Measurements from ENCODE around the gene GFOD2.

GFOD2 gene

DNA sequence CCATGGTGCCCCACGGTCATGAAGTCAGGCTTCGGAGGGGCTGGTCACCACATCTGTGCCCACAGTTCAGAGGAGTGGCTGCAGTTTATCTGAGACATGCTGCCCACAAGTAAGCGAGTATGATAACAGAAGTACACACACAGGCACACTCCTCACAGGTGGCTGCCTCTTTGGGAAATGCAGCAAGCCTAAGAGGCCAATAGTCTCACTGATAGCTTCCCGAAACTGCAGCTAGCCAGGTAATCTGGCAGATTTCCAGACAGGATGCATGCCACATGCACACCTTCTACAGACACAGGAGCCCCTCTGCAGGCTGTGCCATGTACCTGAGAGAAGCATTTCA lies 12.6 kb upstream of the GFOD2 start:
- DNase-seq = no peak

DNA sequence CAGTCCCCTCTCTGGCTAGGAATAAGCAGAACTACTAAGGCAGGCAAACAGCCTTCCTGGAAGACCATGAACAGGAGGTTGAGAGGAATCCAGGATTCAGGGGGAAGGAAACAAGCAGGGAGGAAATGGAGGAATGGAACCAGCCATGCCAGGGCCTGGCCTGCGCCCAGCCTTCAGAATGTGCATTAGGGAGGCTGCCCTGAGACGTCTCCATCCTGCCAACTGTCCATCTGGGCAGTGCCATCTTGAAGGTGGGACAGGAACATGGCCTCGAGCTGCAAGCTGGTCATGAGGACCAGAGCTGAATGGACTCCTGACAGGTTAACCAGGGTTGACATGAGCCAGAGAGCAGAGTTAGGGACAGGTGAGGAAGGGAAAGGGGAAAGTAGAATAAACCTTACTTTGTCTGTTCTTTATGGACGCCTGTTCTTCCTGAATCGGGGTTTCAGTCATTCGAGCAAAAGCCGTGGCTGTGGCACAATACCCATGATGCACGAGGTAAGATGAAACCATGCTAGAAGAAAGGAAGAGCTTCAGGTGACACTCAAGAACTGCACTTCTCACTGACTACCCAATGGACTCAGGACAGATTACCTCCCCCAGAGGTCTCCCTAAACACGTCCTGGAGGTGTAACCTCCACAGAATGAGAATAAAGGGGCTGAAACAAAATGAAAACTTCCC lies 12.1 kb upstream of the GFOD2 start:
- DNase-seq = no peak

DNA sequence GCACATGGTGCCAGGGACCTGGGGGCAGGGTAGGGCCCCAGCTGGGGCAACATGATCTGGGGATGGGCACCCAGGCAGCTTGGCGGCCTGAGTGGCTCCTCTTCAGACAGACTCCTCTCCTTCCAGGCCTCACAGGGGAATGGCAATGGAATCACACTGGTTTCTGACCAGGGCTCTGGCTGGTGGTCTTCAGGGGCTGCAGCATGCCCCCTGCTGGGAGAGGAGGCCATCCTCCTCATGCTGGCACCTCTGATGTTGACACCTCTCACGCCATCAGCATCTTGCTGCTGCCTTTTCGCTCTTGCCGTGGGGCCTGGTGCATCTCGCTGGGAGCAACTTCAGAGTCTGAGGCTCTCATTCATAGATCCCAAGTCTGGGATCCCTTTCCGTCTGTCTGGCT lies 11.2 kb upstream of the GFOD2 start:
- DNase-seq = no peak

DNA sequence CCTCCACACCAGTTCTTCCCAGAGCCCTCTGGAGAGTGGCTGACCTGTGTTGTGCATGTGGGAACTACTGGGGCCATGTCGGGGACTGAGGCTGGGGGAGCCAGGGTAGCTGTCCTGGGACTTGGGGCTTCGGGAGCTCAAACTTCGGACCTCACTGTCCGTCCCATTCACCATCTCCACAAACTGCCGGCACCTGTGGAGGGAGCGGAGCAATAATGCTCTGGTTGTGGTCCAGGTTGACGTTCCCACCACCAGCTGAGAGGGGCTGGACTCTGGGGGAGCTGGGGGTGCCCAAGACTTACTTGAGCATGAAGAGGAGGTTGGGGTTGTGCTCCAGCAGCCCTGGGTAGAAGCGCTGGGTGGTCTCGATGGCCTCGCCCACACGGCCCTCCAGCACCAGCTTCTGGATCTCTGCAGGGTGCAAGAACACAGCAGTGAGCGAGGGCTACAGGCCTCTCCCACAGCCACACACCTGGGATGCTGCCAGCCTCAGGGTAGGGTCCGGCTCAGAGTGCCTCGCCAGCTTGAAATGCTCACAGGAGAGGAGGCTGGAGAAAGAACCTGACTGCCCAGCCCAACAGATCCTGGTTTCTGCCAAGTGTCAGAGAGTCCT lies 10.6 kb upstream of the GFOD2 start:
- DNase-seq = no peak

DNA sequence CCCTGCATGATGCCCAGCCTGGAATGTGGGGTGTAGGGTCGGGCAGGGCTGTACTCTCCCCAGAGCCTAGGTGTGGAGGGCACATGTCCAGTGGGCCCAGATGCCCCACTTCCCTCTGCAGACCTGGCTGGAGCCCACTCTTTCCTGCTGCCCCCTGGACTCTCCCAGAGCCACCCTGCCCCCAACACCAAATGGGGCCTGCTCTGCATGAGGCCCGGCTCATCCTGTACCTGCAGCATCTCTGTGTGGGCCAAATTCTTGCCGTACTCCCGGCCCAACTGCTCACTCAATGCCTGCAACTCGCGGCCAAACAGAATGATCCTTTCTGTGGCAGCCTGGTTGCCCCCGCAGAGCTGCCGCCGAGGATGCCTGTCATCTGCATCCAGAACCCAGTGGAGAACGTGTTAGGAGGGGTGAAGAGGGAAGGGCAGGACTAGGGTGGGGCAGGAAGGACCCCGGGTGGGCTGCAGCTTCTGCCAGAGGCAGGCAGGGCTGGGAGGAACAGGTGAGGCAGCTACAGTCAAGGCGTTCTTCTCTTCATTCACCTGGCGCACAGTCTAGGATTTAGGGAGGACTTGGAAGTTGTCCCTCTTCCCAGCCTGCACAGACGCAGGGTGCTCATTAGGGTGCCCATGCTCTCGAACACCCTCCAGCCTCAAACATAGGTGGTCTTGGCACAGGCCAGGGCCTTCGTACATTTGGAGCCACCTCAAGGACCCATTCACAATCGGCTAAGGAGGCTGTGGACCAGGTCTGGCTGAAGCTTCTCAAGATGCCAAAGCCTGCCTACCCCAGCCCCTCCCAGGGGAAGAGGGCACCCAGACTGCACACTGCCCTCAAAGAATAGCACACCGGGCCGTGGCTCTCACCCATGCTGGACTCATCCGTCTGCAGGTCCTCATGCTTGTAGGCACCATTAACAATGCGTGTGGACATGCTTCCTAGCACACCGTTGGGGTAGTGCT lies 8.7 kb upstream of the GFOD2 start:
- no peak for DNase-seq

DNA sequence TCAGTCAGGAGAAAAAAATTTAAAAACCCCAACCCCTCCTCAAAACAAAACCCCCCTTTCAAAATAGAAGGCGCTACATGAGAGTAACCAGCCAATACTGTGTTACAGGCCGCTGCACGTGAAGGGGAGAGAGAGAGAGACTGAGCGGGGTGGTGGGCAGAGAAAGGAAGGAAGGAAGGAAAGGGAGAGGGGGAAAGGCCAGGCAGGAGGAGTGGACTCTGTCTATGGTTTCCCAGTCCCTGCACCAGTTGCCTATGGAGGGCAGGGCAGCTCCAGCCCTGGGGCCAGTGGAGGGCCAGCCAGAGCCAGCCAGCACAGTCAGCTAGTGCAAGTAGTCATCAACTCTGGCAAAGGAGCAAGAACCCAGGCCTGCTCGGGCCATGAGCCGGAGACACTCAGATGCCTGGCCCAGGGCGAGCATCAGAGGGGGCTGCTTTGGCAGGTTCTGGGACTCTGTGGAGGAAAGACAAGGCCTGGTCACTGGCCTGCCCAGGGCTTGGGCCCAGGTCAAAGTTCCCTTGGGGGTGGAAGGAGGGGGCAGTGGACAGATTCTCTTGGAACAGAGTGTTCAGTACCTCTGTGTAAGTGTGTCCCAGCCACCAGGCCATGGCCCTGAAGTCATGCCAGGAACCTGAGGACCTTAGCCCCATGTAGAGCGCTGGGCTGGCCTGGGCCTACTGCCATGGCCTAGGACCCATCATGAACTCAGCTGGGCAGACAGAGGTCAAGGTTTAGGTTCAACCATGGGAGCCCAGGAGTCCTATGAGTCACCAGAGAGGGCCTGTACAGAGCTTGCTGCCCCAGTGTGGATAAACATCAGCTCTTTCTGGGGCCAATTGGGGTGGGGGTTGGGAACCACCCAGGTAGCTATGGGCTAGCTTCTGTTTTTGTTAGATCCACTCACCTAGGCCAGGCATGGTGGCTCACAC lies 7.3 kb upstream of the GFOD2 start:
- DNase-seq = no peak

DNA sequence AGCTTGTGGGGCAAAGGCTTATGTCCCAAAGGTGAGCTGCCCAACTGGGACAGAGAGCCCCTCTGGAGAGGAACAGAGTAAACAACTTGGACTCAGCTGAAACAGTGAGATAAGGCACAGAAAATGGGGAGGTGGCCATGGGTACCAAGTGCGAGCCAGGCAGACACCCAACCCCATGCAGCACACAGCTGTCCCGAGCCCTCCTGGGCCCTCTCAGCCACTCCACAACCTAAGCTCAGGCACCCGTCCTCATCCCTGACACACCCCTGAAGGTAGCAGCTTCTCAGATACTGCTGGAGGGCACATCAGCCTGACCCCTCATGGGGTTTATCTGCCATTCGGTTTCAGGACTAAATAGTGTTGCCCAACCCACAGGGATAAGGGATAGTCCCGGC lies 4.8 kb upstream of the GFOD2 start:
- DNase-seq = no peak

DNA sequence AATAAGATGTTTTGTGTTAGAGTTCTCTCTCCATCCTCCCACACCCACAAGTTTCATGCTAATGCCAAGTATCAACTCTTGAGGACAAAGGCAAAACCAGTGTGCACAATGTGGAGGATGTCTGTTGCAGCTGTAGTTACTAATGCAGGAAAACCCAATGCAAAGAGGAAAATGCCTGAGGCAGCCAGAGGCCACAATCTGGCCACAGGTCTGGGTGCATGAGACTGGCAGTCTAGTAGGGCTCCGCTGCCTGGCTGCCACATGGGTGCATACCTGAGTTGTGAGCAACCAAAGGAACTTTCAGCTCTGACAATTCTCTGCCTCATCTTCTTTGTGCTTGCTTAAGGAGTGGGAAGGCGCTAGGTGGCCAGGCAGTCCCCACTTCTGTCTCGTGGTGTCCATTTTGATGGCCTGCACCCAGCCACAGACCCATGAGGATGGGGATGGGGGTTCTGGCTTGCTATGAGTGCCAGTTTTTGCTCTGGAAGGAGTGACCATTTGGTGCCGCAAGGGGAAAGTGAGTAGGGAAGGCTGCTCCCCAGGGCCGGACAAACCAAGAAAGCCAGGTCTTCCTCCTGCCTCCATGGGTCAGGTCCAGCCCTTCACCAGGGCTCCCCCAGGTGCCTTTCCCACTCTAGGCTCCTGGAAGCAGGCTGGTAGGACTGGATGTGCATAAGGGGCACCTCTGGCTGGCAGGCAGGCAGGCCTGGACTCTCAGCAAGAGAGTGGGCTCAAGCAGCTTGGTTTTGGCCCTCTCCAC lies 4.2 kb upstream of the GFOD2 start:
- no peak for DNase-seq

DNA sequence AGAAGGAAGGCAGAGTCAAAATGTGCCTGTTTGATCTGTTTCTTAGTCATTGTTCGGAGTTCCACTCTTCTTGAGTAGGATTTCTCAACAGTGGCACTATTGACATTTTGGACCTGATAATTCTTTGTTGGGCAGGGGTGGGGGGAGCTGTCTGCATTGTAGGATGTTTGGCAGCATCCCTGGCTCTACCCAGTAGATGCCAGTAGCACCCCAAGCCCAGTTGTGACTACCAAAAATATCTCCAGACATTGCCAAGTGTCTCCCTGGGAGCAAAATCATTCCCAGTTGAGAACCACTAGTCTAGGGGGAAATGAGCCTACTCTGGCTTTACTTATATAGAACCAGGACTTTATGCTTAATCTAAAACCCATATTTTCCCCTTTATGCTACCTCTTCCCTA lies 1.1 kb upstream of the GFOD2 start:
- no peak for DNase-seq

DNA sequence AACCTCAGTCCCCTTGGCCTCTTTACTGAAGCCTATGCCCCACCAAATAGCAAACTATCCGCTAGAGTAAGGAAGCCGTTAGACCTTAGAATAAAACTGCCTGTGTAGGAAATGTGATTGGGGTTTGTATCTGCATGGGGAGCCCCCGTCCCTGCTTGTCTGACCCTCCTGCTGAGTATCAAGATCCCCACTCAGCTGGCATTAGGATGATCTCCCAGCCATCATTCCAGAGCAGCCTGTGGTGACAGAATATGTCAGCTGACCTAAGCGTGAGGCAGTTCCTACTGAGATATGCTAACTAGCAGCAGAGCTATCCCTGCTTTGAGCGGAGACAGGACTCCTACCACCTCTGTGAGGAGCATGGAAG lies 645 bp upstream of the GFOD2 start:
- peak; percentile 61 to 72 for DNase-seq

DNA sequence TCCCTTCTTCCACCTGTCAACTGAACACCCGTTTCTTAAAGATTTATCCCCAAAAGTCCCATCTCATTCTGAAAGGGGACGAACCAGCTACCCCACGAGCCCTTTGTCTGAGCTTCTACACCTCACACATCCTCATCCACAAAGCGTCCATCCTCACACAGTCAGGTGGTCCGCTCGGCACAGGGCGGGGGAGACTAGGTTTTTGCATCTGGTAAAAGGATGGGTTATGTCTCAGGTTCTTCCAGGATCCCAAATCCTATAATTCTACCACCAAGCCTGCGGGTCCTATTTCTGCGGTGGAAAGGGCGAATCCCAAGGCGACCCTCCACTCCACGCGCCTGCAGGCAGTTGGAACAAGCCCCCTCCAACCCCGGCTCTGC lies 458 bp downstream of the GFOD2 start:
- no peak for DNase-seq

DNA sequence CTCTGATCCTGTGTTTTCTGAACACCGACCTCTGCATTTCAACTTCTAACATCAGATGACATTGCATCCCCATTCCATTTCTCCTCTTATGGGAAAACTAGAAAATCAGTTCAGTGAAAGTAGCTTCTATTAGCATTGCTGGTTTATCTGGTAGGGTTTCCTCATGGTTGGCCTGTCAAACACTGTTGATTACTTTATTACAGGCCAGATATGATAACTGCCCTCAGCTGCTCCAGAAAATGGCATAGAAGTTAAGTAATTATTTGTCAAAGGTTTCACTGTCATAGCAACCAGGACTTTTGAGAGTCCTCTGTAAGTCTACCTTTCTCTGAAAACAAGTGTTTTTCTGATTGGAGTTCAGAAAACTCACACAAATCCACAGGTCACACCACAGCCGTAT lies 3.0 kb downstream of the GFOD2 start:
- no peak for DNase-seq

DNA sequence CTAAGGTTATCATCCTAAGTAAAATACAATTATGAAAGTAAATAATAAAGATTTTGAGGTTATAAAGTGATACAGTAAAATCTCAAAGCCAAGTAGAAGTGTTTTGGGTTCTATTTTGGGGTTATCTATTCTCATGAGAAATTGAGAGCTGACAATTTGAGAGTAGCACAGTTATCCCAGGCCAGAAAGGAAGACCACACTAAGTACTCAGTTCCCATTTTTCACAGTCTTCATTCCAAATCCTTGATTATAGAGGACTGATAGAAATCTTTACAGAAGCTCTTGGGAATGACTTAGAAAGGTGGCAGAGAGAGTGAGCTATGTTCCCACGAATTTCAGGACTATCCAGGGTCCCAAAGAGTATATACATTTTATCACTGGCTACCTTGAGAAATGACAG lies 4.6 kb downstream of the GFOD2 start:
- DNase-seq = no peak

DNA sequence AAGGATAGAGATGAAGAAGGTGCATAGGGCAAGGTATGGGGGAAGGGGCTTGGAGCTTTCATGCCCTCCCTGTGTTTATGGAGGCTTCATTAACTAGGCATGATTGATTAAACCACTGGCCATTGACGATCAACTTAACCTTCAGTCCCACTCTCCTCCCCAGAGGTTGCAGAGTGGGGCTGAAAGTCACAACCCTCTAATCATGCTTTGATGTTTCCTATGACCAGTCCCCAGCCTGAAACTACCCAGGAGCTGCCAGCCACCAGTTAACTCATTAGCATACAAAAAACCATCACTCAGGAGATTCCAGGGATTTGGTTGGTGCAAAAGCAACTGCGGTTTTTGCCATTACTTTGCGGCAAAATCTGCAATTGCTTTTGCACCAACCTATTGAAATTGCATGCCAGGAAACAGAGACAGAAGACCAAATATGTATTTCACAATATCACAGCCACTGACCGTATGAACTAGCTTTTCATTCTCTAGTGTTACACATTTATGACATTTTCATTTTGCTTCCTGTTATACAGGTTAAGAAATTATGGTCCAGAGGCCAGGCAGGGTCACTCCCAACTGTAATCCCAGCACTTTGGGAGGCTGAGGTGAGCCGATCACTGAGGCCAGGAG lies 5.4 kb downstream of the GFOD2 start:
- peak in 1 of 2 donors; percentile 11 for DNase-seq

DNA sequence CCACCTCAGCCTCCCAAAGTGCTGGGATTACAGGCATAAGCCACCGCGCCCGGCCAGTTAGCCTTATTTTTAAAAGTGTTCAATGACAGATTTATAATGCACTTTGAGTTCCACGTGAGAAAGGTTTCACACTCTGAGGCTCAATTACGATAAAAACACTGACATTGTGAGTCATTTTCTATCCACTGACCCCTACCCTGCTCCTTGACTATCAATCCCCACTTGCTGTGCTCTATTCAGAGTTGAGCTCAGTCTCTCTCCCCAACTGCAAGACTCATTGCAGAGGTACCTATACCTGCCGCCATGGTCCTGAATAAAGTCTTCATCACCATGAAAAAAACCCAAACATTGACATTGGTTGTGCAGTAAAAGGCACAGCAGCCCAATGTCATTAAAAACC lies 8.5 kb downstream of the GFOD2 start:
- DNase-seq = no peak

DNA sequence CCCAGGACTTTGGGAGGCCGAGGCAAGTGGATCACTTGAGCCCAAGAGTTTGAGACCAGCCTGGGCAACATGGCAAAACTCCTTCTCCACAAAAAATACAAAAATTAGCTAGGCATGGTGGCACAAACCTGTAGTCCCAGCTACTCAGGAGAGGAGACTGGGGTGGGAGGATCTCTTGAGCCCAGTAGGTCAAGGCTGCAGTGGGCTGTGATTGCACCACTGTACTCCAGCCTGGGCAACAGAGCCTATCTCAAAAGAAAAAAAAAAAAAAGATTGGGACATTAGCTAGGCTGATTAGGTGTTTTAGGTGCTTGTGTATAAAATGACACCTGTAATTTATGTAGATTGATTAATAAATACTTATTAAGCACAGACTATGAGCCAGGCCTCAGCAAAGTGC lies 10.1 kb downstream of the GFOD2 start:
- no peak for DNase-seq

DNA sequence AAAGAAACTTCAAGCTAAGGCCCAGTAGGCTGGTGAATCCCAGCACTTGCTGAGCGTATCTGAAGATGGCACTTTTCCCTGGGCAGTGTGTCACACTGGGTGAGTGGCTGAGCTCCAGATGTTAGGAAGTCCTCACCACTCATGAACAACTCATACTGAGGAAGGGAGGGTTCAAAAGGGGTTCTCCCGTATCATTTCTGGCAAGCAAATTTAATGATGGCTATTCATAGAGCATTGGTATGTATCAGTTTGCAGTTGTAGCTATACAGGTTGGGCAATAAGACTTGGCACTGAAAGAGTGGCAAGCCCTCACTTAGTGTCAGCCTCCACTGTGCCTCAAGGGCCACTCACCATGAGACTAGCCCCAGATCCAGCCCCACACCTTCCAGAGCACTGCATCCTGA lies 10.7 kb downstream of the GFOD2 start:
- DNase-seq = no peak

DNA sequence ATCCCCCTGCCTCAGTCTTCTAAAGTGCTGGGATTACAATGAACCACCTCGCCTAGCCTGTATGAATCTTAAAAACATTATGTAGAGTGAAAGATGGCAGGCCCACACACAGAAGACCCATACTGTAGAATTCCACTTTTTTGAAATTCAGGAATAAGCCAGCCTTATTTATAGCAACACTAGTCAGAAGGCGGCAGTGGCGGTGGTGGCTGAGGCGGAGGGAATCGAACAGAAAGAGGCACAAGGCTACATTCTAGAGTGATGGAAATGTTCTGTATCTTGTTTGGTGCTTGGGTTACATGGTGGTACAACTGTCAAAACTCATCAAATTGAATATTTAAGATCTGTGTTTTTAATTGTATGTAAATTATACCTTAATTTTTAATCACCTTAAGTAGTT lies 11.3 kb downstream of the GFOD2 start:
- no peak for DNase-seq

DNA sequence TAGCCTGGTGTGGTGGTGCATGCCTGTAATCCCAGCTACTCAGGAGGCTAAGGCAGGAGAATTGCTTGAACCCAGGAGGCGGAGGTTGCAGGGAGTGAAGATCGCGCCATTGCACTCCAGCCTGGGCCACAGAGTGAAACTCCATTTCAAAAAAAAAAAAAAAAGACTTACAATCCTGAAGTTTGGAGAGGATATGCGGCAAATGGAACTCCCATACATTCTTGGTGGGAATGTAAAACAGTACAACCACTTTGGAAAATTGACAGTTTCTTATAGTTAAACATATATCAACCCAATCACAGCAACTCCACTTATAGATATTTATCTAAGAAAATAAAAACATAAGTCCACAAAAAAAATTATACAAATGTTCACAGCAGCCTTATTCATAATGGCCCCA lies 11.9 kb downstream of the GFOD2 start:
- DNase-seq = no peak

DNA sequence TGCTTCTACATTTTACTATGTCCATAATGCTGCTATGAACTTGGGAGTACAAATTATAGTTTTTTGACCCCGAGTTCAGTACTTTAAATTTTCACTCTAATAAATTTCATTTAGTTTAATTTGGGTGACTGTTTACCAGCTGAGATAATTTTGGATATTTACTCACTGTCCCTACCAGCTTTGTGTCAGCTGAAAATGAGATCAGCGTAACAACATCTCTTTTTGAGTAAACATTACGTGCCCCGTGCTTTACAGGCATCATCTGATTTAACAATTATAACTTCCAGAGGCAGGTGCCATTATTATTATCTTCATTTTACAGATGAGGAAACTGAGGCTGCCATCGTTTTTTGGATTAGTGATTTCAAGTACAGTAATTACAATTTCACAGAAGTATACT lies 15.0 kb downstream of the GFOD2 start:
- DNase-seq = peak in 1 of 2 donors; percentile 27

DNA sequence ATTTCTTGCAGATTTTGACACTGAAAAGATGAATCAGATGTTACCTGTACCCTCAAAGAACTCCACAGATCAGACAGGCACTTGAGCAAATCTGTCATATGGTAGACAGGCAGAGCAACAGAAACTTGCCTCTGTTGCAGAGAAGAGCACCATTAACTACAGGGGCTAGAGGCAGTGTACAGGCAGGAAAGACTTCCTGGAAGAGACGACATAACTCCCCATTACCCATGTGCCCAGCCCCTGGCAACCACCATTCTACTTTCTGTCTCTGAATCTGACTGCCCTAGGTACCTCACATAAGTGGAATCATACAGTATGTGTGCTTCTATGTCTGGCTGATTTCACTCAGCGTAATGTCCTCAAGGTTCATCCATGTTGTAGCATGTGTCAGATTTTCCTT lies 15.5 kb downstream of the GFOD2 start:
- no peak for DNase-seq

DNA sequence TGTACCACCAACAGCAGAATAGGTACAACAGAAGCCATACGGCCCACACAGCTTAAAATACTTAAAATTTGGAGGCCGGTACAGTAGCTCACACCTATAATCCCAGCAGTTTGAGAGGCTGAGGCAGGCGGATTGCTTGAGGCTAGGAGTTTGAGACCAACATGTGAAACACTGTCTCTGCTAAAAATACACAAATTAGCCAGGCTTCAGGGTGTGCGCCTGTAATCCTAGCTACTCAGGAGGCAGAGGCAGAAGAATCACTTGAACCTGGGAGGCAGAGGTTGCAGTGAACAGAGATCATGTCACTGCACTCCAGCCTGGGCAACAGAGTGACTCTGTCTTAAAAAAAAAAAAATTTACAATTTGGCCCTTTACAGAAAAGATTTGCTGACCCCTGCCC lies 17.0 kb downstream of the GFOD2 start:
- DNase-seq = no peak
